GM06990 (cell line): ENCODE measurements around the gene TMEM208.

Experiments
- DNase-seq: peaks from one replicate; pipeline ENCODE4 v3.0.0-alpha.2; 2011; ENCODE audit not compliant: insufficient read length; ENCODE audit errors: extremely low read depth
- H3K27me3 ChIP-seq: replicated peaks from 2 replicates; pipeline ENCODE4 v1.6.0; 2011; ENCODE audit warnings: low read length; ENCODE audit not compliant: control insufficient read depth, insufficient read depth
- H3K36me3 ChIP-seq: 2 replicates; pipeline ENCODE4 v1.5.1; 2011; ENCODE audit warnings: low read length; ENCODE audit not compliant: control insufficient read depth, insufficient read depth
- H3K4me3 ChIP-seq: replicated peaks from 2 replicates; pipeline ENCODE4 v1.5.1; 2011; ENCODE audit warnings: low read depth, mild to moderate bottlenecking, control low read depth, low read length
- CTCF ChIP-seq: IDR thresholded peaks from 2 replicates; pipeline ENCODE4 v1.5.1; 2011; ENCODE audit warnings: low read length, control low read depth, mild to moderate bottlenecking, inconsistent platforms; ENCODE audit not compliant: insufficient read depth, poor library complexity, severe bottlenecking

TMEM208 gene

GRCh38 chr16:67243481-67243880, 16.6 kb downstream of the TMEM208 start:
- Histone ChIP-seq H3K4me3 (no peak overlapping the region; the same call in 1 of the 2 replicates), H3K36me3 (peaks cover 7% of the 10 kb centered on the region), H3K27me3 (no peaks in the 10 kb centered on the region)
- no peak for DNase-seq
- no peak for TF ChIP-seq CTCF

- H3K27me3 ChIP-seq, result no peaks in the 10 kb centered on the region
- no peaks in the 10 kb centered on the region; the same call in none of the 2 replicates for H3K36me3 ChIP-seq
- H3K4me3 ChIP-seq, result peak overlapping the region; percentile 71
- peak; percentile 79 for DNase-seq
- TF ChIP-seq CTCF, result no peak
Observed at GRCh38 chr16:67244387-67245185, 17.7 kb downstream of the TMEM208 start.

GRCh38 chr16:67245186-67245585, 18.3 kb downstream of the TMEM208 start:
- Histone ChIP-seq H3K27me3 (no peaks in the 10 kb centered on the region), H3K4me3 (peak overlapping the region; percentile 71), H3K36me3 (no peaks in the 10 kb centered on the region; the same call in none of the 2 replicates)
- no peak for DNase-seq
- no peak for TF ChIP-seq CTCF

- DNase-seq, result no peak
- TF ChIP-seq CTCF, result no peak
Observed at GRCh38 chr16:67245674-67246080, 18.7 kb downstream of the TMEM208 start.

GRCh38 chr16:67246081-67246755, 19.3 kb downstream of the TMEM208 start:
- no peaks in the 10 kb centered on the region for H3K27me3 ChIP-seq
- H3K4me3 ChIP-seq, result peak overlapping the region; percentile 71
- peak; percentile 85 for DNase-seq
- H3K36me3 ChIP-seq, result no peaks in the 10 kb centered on the region; the same call in 1 of the 2 replicates
- TF ChIP-seq CTCF, result peak; percentile 68

More at GRCh38 chr16:67245674-67246080, 18.7 kb downstream of the TMEM208 start:
- peak overlapping the region; percentile 71 for H3K4me3 ChIP-seq
- H3K27me3 ChIP-seq, result no peaks in the 10 kb centered on the region
- no peaks in the 10 kb centered on the region; the same call in none of the 2 replicates for H3K36me3 ChIP-seq
